Mesendoderm (in vitro differentiated cells): Measurements from ENCODE around the gene CHCHD6.

Experiments
- DNase-seq: peaks from one replicate; pipeline ENCODE4 v3.0.0; 2013
- H2AK5ac ChIP-seq: 2 replicates; pipeline ENCODE4 v1.6.1; 2013; ENCODE audit warnings: low read length, inconsistent platforms
- H2BK120ac ChIP-seq: 2 replicates; pipeline ENCODE4 v1.6.1; 2013; ENCODE audit warnings: low read depth, mild to moderate bottlenecking, low read length, moderate library complexity, mixed read lengths
- H2BK15ac ChIP-seq: replicated peaks from 2 replicates; pipeline ENCODE4 v1.6.1; 2013; ENCODE audit warnings: low read depth, mild to moderate bottlenecking, moderate library complexity
- H2BK5ac ChIP-seq: 2 replicates; pipeline ENCODE4 v1.6.1; 2013; ENCODE audit warnings: low read length, inconsistent platforms
- H3K18ac ChIP-seq: 2 replicates; pipeline ENCODE4 v1.6.1; 2013; ENCODE audit warnings: mild to moderate bottlenecking, low read length, mixed read lengths
- H3K23ac ChIP-seq: one replicate; pipeline ENCODE4 v1.6.1; 2013; ENCODE audit warnings: low read length
- H3K27ac ChIP-seq: 2 replicates; pipeline ENCODE4 v1.5.1; 2013; ENCODE audit warnings: low read depth, mild to moderate bottlenecking, inconsistent platforms, low read length, moderate library complexity
- H3K27me3 ChIP-seq: 2 replicates; pipeline ENCODE4 v1.6.1; 2013; ENCODE audit warnings: low read length, control low read depth, mild to moderate bottlenecking, inconsistent platforms; ENCODE audit not compliant: insufficient read depth, poor library complexity
- H3K36me3 ChIP-seq: 2 replicates; pipeline ENCODE4 v1.6.1; 2013; ENCODE audit warnings: low read length, inconsistent platforms; ENCODE audit not compliant: control insufficient read depth, insufficient read depth
- H3K4ac ChIP-seq: one replicate; pipeline ENCODE4 v1.6.1; 2013; ENCODE audit warnings: low read depth, mild to moderate bottlenecking, low read length, moderate library complexity
- H3K4me1 ChIP-seq: 2 replicates; pipeline ENCODE4 v1.6.1; 2013; ENCODE audit warnings: low read depth, low read length, inconsistent platforms; ENCODE audit not compliant: control insufficient read depth
- H3K4me2 ChIP-seq: 2 replicates; pipeline ENCODE4 v1.6.1; 2013; ENCODE audit warnings: low read length
- H3K4me3 ChIP-seq: 2 replicates; pipeline ENCODE4 v1.5.1; 2013; ENCODE audit warnings: mild to moderate bottlenecking, low read length
- H3K56ac ChIP-seq: one replicate; pipeline ENCODE4 v1.6.1; 2013; ENCODE audit warnings: low read length
- H3K79me1 ChIP-seq: 2 replicates; pipeline ENCODE4 v1.6.1; 2013; ENCODE audit warnings: low read length, inconsistent platforms
- H3K79me2 ChIP-seq: 2 replicates; pipeline ENCODE4 v1.6.1; 2013; ENCODE audit warnings: mild to moderate bottlenecking, low read length; ENCODE audit not compliant: control insufficient read depth, insufficient read depth
- H3K9ac ChIP-seq: 2 replicates; pipeline ENCODE4 v1.6.1; 2013; ENCODE audit warnings: low read length, inconsistent platforms
- H4K5ac ChIP-seq: one replicate; pipeline ENCODE4 v1.6.1; 2013; ENCODE audit warnings: low read length
- H4K8ac ChIP-seq: one replicate; pipeline ENCODE4 v1.6.1; 2013; ENCODE audit warnings: low read depth, mild to moderate bottlenecking, control low read depth, low read length, moderate library complexity
- WGBS: extraction: QIAGEN DNeasy Blood & Tissue Kit; methylation state at CpG from one replicate; pipeline ENCODE4 v1.1.7; 2013; ENCODE audit warnings: low lambda C conversion rate, missing lambda C conversion rate; ENCODE audit not compliant: insufficient coverage; ENCODE audit errors: extremely low coverage; 5-methylcytosine and 5-hydroxymethylcytosine counted together

CHCHD6 gene

GRCh38 chr3:126921085-126921824 lies 217.2 kb downstream of the CHCHD6 start:
- Histone ChIP-seq H3K4ac (no peak overlapping the region), H3K4me3 (no peak overlapping the region), H3K23ac (no peak overlapping the region), H4K8ac (no peak overlapping the region), H2BK15ac (no peak overlapping the region), H3K27ac (no peak overlapping the region), H3K79me1 (no peaks in the 10 kb centered on the region), H3K4me1 (peaks cover 5% of the 10 kb centered on the region), H3K4me2 (no peak overlapping the region), H4K5ac (no peak overlapping the region), H3K9ac (no peak overlapping the region), H3K27me3 (no peaks in the 10 kb centered on the region), H3K36me3 (no peaks in the 10 kb centered on the region), H2BK120ac (no peak overlapping the region), H3K79me2 (no peaks in the 10 kb centered on the region), H2AK5ac (no peak overlapping the region), H2BK5ac (no peak overlapping the region), H3K18ac (no peak overlapping the region), H3K56ac (no peak overlapping the region)
- no CpG with 5 or more reads among the region's 5 CpGs for WGBS
- no peak for DNase-seq

DNA sequence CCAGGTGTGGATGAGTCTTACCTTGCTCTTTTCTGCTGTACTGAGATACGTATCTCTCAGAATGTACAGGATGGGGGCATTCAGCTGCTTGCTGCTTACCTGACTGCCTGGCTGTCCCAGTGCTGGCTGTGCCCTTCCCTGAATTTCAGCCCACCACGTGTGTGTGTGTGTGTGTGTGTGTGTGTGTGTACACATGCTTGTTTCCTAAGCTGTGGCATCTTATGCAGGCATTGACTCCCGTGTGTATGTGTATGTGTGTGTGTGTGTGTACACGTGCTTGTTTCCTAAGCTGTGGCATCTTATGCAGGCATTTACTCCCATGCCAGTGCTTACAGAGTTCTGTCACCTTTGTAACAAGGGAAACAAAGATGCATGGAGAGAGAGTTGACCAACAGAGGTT lies 218.4 kb downstream of the CHCHD6 start:
- WGBS = no CpG with 5 or more reads among the region's 4 CpGs
- DNase-seq = no peak
- peak overlapping the region; percentile 22 for H3K56ac ChIP-seq

DNA sequence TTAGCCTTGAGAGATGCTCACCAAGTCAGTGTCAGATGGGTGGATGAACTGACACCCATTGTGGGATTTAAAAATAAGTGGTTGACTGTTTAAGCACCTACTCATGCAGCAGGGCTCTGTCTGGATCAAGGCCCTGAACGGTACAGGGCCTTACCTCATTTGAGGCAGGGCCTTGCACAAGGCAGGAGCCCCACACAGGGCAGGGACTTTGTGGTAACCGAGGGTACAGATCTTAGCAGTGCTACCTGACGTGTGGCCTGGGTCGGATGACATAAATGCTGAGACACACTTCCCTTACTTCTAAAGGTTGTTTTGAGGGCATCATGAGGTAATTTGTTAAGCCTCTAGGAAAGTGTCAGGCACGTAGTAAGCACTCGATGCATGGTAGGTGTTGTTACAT lies 219.4 kb downstream of the CHCHD6 start:
- no peak overlapping the region for H3K4me2 ChIP-seq
- H3K4ac ChIP-seq = no peak overlapping the region
- DNase-seq = no peak
- no peaks in the 10 kb centered on the region for H3K36me3 ChIP-seq
- no peak overlapping the region for H3K18ac ChIP-seq
- H2AK5ac ChIP-seq = no peak overlapping the region
- no peak overlapping the region for H3K9ac ChIP-seq
- H4K8ac ChIP-seq = no peak overlapping the region
- H3K4me3 ChIP-seq = no peak overlapping the region
- H2BK15ac ChIP-seq = no peak overlapping the region
- WGBS = no CpG with 5 or more reads among the region's 6 CpGs
- no peak overlapping the region for H4K5ac ChIP-seq
- no peak overlapping the region for H2BK5ac ChIP-seq
- H3K4me1 ChIP-seq = peaks cover 5% of the 10 kb centered on the region
- no peak overlapping the region for H2BK120ac ChIP-seq
- no peaks in the 10 kb centered on the region for H3K27me3 ChIP-seq
- no peaks in the 10 kb centered on the region for H3K79me1 ChIP-seq
- no peaks in the 10 kb centered on the region for H3K79me2 ChIP-seq
- no peak overlapping the region for H3K23ac ChIP-seq
- no peak overlapping the region for H3K56ac ChIP-seq
- H3K27ac ChIP-seq = no peak overlapping the region

More for the DNA sequence above, 218.4 kb downstream of the CHCHD6 start:
- Histone ChIP-seq H3K18ac (no peak overlapping the region), H4K8ac (no peak overlapping the region), H3K4me2 (no peak overlapping the region), H3K27me3 (no peaks in the 10 kb centered on the region), H4K5ac (no peak overlapping the region), H3K36me3 (no peaks in the 10 kb centered on the region), H3K4ac (no peak overlapping the region), H3K9ac (no peak overlapping the region), H2AK5ac (peak overlapping the region; percentile 18), H2BK5ac (no peak overlapping the region), H2BK120ac (no peak overlapping the region), H3K79me2 (no peaks in the 10 kb centered on the region), H3K4me3 (no peak overlapping the region), H2BK15ac (no peak overlapping the region), H3K27ac (no peak overlapping the region), H3K23ac (no peak overlapping the region), H3K79me1 (no peaks in the 10 kb centered on the region), H3K4me1 (peaks cover 5% of the 10 kb centered on the region)

DNA sequence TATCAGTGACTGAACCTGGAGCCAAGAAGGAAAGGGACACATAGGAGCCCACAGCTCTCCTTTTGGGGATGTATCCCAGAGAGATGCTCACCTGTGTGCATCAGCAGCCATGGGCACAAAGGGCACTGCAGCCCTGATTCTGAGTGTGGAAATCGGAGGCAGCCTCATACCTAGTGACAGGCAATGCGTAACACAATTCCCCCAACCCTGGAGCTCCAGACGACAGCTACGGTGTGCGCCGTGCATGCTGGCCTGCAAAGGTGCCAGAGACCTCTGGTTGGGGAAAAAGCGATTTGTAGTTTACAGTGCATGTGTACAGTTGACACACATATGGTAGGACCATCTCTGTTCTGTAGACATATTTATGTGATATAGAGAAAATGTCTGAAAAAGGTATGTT lies 219.9 kb downstream of the CHCHD6 start:
- H4K5ac ChIP-seq = no peak overlapping the region
- no peaks in the 10 kb centered on the region for H3K79me1 ChIP-seq
- H3K23ac ChIP-seq = no peak overlapping the region
- no peaks in the 10 kb centered on the region for H3K27me3 ChIP-seq
- H3K4me2 ChIP-seq = no peak overlapping the region
- H3K4ac ChIP-seq = no peak overlapping the region
- H2BK120ac ChIP-seq = no peak overlapping the region
- H3K4me3 ChIP-seq = no peak overlapping the region
- no peak overlapping the region for H2AK5ac ChIP-seq
- no peak overlapping the region for H3K56ac ChIP-seq
- WGBS = no CpG with 5 or more reads among the region's 7 CpGs
- no peak overlapping the region for H3K18ac ChIP-seq
- no peak overlapping the region for H2BK5ac ChIP-seq
- H3K4me1 ChIP-seq = peaks cover 5% of the 10 kb centered on the region
- no peak overlapping the region for H4K8ac ChIP-seq
- no peak overlapping the region for H2BK15ac ChIP-seq
- no peak for DNase-seq
- no peaks in the 10 kb centered on the region for H3K36me3 ChIP-seq
- no peak overlapping the region for H3K27ac ChIP-seq
- H3K79me2 ChIP-seq = no peaks in the 10 kb centered on the region
- H3K9ac ChIP-seq = no peak overlapping the region

- Histone ChIP-seq H3K9ac (no peak overlapping the region), H2AK5ac (no peak overlapping the region)
- WGBS = no CpG with 5 or more reads among the region's 2 CpGs
Measured at GRCh38 chr3:126924458-126924857, 220.4 kb downstream of the CHCHD6 start.

More at GRCh38 chr3:126924458-126924857, 220.4 kb downstream of the CHCHD6 start:
- Histone ChIP-seq H4K8ac (no peak overlapping the region), H3K36me3 (no peaks in the 10 kb centered on the region), H3K56ac (no peak overlapping the region), H3K4me1 (peaks cover 5% of the 10 kb centered on the region), H3K23ac (no peak overlapping the region), H3K4ac (no peak overlapping the region), H4K5ac (no peak overlapping the region), H2BK15ac (no peak overlapping the region), H3K79me2 (no peaks in the 10 kb centered on the region), H3K27ac (no peak overlapping the region), H3K4me3 (no peak overlapping the region), H2BK120ac (no peak overlapping the region), H3K4me2 (no peak overlapping the region), H3K18ac (no peak overlapping the region), H2BK5ac (no peak overlapping the region), H3K79me1 (no peaks in the 10 kb centered on the region), H3K27me3 (no peaks in the 10 kb centered on the region)
- no peak for DNase-seq
